GM18870 (cell line): ENCODE measurements around the gene SLC36A1.
"Not testable (repeated sequence)": the region's sequence is repeated elsewhere in the genome, so short reads cannot be mapped to it uniquely, and the experiment has no call there.

Experiments
- ATAC-seq: cut with Tn5 transposase; IDR thresholded peaks from one replicate; pipeline ENCODE4 v1.9.1; 2021; ENCODE audit warnings: moderate library complexity; ENCODE audit not compliant: unreplicated experiment

The SLC36A1 gene

DNA sequence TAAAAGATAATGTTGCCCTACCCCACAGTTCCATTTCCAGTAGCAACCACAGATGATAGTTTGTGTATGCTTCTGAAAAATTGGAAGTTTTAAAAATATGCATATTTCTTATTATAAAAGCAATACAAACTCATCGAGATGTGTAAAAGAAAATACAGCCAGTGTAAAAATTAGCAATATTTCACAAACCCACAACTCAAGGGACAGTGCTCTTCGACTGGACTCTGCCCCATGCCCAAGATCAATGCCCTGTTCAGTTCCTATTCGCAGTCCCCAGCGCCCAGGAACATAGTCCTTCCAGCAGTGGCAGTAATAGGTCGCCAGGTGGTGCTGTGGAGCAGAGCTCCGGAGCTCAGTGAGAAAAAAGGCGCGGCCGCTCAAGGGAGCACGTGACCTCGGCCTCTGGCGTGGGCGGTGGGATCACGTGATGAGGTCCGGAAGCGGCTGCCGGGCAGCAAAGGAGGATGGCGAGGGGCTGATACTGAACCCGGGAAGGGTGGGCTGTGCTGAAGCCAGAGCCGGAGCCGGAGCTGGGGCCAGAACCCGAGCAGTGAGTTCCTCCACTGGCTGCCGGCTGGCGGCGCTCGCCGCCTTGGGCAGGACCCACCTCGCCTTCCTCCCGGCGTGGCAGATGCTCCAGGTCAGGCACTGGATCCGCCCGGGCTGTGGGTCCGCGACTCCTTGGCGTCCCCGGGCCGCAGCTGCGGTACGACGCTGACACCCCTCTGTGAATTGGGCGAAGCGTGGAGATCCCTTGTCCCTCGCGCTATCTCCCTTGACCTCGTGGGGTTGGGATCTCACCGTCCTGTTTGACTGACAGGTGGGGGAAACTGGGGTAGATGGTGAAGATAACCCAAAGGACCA is at the start of gene SLC36A1:
Gene SLC36A1, plus strand, starts transcription at position 430 of the 864 bp plus-strand sequence. CDS start 11,190 bp downstream, outside the sequence.
- peak; percentile 71 for ATAC-seq

DNA sequence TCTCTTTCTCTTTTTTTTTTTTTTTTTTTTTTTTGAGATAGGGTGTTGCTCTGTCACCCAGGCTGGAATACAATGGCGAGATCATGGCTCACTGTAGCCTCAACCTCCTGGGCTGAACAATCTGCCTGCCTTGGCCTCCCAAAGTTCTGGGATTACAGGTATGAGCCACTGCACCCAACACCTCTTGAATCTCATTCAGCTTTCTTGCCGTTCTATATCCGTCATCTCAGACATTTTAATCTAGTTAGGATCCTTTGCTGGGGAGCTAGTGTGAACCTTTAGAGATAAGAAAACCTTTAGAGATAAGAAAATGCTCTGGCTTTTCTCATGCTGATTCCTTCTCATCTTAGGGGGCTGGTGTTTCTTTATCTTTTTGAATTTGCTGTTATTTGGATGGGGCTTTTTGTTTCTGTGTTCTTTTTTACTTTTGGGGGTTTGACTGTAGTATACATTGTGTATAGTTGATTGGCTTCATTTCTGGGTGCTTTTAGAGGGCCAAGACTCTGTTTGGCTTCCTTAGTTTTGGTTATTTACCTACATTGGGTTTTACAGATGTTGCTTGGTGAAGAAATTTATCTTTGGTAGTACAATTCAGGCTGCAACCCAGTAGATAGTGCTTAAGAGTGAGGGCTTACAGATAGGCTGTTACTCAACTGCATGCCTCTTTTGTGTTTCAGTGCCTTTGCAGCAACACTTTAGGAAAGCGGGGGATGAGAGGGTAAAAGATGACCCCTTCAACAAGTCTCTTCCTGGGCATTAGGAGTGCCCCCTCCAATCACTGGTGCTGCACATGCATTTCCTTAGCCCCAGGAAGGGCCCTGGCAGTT is 41.9 kb upstream of the SLC36A1 start:
- no peak for ATAC-seq

DNA sequence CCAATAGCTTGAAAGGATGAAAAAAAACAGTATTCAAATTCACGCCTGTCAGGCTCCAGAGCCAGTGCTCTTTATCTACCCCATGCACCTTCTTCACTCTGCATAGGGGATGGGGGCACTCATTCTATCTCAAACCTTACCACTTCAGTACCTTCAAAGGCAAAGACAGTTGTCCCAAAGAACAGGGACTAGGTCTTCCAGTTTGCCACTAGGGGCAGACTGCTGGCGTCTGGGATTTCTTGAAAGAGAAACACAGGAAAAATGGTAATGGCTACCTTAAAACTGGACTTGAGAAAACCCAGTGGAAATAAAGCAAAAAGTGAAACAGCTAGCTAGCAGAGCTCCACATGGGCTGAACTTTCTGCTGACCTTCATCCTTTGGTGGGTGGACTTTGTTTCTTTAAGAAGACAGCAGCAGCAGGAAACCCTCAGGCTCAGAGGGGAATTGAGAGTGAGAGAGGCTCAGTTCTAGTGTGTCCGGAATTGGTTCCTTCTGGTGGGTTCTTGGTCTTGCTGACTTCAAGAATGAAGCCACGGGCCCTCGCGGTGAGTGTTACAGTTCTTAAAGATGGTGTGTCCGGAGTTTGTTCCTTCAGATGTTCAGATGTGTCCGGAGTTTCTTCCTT is 41.0 kb upstream of the SLC36A1 start:
- no peak for ATAC-seq

DNA sequence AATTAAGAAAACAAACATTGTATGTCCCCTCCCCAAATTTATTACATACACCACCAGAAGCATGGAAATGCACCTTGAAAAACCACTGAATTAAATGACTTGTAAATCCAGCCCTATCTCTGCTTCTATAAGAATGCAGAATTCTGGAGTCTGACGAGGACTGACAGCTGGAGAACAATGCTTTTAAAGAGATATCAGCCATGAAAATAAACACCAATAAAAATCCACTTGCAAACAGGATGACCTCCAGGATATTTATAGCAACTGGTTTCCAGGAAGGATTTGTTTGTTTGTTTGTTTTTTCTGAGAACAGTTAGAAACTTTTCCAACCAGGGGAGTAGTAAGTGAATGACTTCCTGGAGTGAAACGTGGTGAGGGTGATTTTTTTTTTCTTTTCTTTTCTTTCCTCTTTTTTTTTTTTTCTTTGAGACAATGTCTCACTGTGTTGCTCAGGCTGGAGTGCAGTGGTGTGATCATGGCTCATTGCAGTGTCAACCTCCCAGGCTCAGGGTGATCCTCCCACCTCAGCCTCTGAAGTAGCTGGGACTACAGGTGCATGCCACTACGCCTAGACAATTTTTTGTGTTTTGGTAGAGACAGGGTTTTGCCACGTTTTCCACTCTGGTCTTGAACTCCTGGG is 38.7 kb upstream of the SLC36A1 start:
- no peak for ATAC-seq

DNA sequence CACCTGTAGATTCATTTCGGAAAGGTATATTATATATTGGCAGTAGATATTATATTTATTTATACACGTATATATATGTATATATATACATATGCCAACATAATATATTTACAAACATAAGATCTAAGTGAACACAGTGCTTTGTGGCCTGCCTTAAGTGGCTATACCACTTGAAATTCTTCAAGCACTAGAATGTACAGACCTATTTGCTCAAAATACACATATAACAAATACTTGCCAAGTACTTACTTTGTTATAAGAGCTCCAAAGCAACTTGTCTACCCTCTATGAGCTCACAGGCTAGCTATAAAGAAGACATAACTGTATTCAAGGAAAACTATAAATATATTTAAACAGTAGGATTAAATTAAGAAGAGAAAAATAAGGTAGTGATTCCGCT is 33.6 kb upstream of the SLC36A1 start:
- ATAC-seq, result no peak

DNA sequence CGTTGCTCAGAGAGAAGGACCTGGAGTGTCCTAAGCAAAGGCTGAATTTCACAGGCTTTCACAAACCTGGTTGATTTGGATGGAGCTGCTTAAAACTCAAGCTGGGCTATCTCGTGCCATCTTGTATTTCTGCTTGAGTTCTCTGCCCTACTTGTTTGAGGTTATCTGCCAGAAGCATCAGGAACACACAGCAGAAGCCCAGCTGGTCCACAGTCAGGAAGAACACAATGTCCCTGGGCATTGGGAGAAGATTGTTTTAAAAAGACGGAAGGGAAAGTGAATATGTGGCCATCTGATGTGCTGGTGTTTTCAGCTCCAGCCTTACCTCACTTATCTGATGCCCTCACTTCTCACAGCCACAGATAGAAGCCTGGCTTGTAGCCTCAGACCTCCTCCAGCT is 32.9 kb upstream of the SLC36A1 start:
- no peak for ATAC-seq

DNA sequence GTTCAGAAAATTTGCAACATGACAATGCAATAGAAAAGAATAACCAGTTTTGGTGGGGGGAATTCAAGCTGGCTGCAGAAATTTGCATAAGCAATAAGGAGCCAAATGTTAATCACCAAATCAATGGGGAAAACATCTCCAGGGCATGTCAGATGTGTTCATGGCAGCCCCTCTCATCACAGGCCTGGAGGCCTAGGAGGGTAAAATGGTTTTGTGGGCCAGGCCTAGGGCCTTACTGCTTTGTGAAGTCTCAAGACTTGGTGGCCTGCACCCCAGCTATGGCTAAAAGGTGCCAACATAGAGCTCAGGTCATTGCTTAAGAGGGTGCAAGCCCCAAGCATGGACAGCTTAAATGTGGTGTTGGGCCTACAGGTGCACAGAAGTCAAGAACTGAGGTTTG is 29.7 kb upstream of the SLC36A1 start:
- ATAC-seq, result no peak

DNA sequence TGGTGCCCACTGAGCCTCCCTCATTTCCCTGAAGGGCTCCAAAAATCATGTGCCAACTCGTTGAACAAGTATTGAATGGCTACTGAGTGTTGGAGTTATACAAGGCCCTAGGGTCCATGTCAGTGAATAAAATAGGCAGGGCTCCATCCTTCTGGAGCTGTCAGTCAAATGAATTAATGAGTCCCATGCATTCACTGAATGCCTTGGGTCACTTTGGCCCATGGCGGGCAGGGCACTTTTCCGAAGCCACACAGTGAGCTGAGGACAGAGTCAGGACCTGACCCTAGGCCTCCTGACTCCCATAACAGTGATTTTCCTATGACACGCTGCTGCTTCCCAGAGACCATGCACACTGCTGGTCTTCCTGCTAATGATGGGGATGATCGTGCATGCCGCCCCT is 27.3 kb upstream of the SLC36A1 start:
- ATAC-seq, result no peak

DNA sequence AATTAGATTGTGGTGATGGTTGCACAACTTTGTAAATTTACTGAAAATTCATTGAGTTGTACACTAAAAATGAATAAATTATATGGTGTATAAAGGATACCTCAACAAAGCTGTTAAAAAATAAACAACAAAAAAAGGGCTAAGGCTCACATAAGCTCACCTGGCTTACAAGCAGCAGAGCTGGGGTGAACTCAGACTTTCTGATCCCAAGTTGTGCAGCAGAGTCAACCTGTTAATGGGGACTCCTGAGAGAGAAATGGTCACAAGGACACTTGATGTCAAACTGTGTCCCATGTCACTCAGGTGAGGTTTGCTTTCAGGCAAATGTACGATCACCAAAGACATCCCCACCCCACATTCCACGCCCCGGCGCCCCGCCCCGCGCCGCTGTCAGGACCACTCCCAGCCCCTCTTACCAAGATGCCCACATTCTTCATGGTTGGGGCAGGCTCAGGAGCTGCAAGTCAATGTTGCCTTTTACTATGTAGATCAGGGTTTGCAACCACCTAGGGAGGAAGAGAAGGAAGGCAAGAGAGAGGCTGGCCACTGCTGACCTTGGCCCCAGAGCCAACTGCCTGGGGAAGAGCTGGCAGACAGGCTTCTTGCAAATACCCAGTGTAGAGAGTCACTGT is 22.4 kb upstream of the SLC36A1 start:
- no peak for ATAC-seq

DNA sequence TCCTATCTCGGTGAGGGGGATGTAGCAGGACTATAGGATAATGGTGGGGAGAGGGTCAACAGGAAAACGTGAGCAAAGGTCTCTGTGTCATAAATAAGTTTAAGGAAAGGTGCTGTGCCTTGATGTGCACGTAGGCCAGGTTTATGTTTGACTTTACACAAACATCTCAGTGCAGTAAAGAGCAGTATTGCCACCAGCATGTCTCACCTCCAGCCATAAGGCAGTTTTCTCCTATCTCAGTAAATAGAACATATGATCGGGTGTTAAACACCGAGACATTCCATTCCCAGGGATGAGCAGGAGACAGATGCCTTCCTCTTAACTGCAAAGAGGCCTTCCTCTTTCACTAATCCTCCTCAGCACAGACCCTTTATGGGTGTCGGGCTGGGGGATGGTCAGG is 21.1 kb upstream of the SLC36A1 start:
- ATAC-seq, result not testable (repeated sequence)

DNA sequence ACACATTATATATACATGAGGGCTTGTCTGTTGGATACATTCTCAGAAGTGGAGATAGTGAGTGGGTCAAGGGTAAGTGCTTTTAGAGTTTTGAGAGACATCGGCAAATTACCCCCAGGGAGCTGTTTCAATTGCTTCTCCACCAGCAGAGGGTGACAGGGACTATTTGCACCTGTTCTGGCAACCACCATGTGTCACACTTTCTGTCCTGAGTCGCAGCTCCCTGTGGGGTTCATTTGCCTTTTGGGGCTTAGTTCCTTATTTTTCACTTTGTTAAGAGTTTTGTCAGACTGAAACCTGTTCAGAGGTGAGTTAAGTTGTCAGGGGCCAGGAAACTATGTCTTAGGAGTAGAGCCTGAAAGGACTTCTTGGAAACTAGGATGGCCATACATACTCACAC is 20.1 kb upstream of the SLC36A1 start:
- ATAC-seq, result peak; percentile 99

DNA sequence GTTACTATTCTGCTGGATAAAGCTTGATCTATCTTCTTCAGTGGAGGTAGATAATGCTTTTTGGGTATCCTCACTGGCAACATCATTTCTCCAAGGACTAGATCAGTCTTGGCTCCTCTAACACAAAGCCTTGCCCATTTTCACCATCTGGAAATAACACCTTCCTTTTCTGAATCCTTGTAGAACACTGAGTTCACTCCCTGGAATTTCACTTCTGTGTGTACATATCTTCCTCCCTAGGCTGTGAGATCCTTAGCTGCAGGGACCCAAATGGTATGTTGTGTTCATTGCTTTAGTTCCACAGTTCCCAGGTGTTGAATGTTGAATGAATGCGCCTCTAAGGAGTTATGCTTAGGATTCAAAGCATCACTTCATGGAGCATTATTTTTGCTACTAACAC is 16.7 kb upstream of the SLC36A1 start:
- no peak for ATAC-seq

DNA sequence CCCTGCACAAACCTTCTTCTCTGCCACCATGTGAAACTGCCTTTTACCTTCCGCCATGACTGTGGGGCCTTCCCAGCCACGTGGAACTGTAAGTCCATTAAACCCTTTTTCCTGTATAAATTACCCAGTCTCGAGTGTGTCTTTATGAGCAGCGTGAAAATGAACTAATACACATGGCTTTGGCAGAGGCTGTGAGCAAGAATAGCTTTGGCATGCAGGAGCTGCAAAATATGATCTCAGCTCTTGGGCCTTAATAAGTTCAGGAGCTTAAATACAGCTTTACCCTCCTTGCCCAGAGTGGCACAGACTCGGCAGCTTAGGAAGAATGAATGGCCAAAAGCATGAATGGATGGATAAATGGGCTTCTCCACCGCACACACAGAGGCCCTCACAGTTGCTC is 15.7 kb upstream of the SLC36A1 start:
- ATAC-seq, result no peak

DNA sequence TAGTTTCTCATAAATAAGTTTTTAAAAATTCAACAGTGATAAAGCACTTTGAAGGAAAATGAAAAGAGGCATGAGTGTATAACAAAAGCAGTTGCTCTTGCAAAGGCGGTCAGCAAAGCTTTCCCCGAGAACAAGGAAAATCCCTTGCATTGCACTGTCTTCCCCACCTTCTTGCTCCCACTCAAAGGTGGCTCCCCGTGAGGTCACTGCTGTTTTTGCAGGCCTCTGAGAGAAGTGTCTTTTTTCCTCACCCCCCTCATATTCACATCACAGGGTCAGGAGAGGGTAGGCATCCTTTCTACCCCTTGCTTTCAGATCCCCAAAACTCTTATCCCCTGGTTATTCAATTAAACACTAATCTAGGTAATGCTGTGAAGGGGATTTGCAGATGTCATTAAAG is 15.2 kb upstream of the SLC36A1 start:
- ATAC-seq, result no peak

DNA sequence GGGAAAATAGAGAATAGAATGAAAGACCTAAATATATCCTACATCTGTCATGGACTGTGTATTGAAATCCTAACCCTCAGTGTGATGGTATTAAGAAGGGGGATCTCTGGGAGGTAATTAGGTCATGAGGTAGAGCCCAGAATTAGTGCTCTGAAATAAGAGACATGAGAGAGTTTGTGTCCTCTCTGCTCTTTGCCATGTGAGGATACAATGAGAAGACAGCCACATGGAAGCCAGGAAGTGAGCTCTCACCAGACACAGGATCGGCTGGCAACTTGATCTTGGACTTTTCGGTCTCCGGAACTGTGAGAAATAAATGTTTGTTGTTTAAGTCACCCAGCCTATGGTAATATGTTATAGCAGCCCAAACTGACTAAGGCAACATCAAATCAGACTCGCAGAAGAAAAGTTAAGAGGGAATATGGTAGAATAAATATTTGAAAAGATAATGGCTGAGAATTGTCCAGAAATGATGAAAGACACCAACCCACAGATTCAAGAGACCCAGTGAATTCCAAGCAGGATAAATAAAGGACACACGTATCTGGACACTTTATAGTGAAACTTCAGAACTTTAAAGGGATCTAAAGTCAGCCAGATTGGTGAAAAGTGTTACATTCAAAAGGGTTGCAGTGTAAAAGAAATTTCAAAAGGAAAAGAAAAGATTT is 12.7 kb upstream of the SLC36A1 start:
- no peak for ATAC-seq

DNA sequence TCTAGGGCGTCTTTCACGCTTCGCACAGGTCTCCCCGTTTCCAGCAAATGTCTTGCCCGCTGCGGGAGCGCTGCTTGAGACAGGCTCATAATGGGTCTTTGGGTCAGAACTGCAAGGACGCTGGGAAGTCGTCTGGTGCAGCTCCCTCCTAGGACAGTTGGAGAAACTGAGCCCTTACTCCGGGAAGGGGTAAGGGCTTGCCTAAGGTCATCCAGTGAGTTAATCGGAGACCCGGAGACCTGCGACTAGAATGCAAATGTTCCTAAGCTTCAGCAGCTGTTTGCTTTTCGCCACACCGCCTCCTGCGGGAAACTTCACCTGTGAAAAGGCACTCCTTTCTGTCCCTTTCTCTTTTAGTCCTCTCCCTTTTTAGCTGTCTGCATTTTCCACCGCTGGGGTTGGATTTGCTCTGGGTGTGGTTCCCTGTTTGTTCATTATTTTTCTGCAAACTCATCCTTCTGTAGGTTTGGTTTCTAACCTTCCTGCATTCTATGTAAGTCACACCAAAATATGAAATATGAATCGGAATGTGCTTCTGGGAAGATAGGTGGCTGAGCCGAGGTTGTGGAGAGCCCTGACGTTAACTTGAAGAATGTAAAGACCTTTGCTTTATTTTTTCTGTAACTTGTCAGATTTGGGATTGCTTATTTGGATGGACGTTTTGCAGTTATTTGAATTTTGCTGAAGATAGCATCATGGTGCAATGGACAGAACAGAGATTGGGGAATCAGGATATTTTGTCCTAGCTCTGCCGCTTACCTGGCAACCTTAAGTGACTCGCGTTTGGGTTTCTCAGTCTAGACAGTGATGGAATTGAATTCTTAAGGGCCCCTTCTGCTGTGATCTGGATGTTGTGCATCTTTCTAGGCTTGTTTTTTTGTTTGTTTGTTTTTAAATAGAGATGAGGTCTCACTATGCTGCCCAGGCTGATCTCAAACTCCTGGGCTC is 909 bp downstream of the SLC36A1 start:
- no peak for ATAC-seq

DNA sequence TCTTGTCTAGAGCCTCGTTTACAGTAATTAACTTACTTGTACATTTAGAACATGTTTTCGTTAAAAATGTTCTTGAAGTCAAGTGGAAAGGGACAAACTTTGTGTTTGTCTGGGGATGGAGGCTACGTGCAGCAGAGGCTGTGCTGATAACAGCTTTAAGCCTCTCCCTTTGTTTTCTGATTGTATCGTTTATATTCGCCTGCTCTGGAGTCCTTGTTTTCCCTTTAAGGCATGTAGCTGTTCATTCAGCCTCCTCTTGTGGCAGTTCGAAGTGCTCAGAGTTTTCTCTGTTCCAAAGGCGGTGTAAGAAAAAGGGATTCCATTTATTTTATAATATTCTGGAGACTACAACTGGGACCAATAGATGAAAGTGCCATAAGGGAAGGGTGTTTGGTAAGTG is 1.9 kb downstream of the SLC36A1 start:
- ATAC-seq, result no peak

DNA sequence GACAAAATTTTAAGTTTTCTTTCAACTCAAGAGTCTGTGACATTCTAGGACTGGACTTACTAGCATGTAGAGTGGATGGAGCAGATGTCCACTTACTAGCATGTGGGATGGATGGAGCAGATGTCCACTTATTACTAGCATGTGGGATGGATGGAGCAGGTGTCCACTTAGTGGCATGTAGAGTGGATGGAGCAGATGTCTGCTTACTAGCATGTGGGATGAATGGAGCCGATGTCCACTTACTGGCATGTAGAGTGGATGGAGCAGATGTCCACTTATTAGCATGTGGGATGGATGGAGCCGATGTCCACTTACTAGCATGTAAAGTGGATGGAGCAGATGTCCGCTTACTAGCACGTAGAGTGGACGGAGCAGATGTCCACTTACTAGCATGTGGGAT is 2.4 kb downstream of the SLC36A1 start:
- no peak for ATAC-seq

DNA sequence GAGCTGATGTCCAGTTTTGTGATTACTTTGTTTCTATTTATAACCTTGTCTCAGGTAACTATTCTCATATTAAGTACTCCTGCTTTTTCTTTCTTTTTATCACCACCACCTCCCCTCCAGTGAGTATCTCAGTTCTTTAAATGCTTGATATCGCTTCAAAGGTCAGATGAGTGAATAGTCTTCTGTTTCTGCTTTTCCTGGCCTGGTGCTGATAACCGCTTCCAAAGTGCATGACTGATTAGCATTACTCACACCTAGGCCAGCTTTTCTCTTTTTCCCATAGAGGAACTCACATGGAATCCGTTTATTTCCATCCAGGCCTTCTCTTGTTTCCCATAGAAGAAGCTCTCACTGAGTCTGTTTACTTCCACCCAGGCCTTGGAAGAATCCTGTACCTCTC is 3.2 kb downstream of the SLC36A1 start:
- no peak for ATAC-seq
